ENCODE measurements around the gene NUP214. TPM values are rescaled to one million over a fixed set of nuclear protein-coding genes. Genes with fewer than 3 reads are reported as not detected.

The NUP214 gene
- total and polyA plus RNA-seq, 2 of the 4 experiments (the other 2 are of a cell fraction), result 7.9 to 13.4 TPM

DNA sequence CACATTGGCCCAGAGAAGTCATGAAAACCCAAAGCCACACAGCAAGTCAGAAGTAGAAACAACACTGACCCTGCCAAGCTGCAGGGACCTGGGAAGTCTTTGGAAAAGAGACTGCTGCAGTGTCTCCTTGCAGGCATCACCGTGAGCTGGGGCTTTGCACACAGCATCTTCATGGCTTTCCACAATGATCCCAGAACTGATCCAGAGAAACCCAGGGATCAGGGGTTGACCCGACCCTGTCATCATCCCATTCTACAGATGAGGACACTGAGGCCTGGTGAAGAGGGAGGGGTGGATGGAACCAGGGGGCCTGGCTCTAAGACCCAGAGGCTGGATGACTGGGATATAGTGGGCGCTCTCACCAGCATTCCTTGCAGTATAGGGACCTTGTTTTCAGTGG is 155.3 kb downstream of the NUP214 start:
- no peak overlapping the region for H3K4ac ChIP-seq (ENCODE audit: low read depth, low read length)
- no peaks in the 10 kb centered on the region for H4K20me1 ChIP-seq (ENCODE audit: insufficient read depth, low read length)
- intact Hi-C loops (cut with micrococcal nuclease), result no loop called here
- TF ChIP-seq RAD21 (IDR thresholded peaks at IDR 0.05; ENCODE audit: low read length) (no peak), POLR2A (IDR thresholded peaks at IDR 0.05; ENCODE audit: low read depth, low read length) (no peak), RFX5 (IDR thresholded peaks at IDR 0.05; ENCODE audit: low read depth, low read length) (no peak)
- H2BK20ac ChIP-seq (ENCODE audit: low read depth, low read length), result no peak overlapping the region
- no peak overlapping the region for H3K18ac ChIP-seq (ENCODE audit: low read depth, low read length)
- H3K27ac ChIP-seq (ENCODE audit: insufficient read depth, low read length), result no peak overlapping the region
- dilution Hi-C loops (cut with HindIII; ENCODE audit: low sequenced_read_pairs, unreplicated experiment), result no loop called here
- no peaks in the 10 kb centered on the region for H3K36me3 ChIP-seq (ENCODE audit: control insufficient read depth, insufficient read depth, low read length)
- CTCF ChIA-PET, result no interaction called here
- no peaks in the 10 kb centered on the region for H3K9me3 ChIP-seq (ENCODE audit: control insufficient read depth, insufficient read depth, low read length)
- H3K23ac ChIP-seq (ENCODE audit: low read depth, low read length), result no peak overlapping the region
- peaks cover 5% of the 10 kb centered on the region; the same call in 1 of the 2 replicates for H3K9me1 ChIP-seq (ENCODE audit: insufficient read depth, low read length)
- H4K91ac ChIP-seq (ENCODE audit: insufficient read depth, low read depth, low read length), result no peak overlapping the region
- no peak for DNase-seq
- no TSS peak for BruUV-seq (replicated peaks)
- POLR2A ChIA-PET (ENCODE audit: unreplicated experiment), result no interaction called here
- no peak overlapping the region for H2BK120ac ChIP-seq (ENCODE audit: low read depth, low read length)
- no peak overlapping the region for H2BK15ac ChIP-seq (ENCODE audit: low read depth, low read length)
- peak overlapping the region; percentile 3 for H2AK9ac ChIP-seq (replicated peaks; ENCODE audit: low read depth, low read length, poor library complexity)
- no peak overlapping the region for H3K56ac ChIP-seq (ENCODE audit: extremely low read depth, insufficient read depth, low read length)
- H3K4me3 ChIP-seq (ENCODE audit: insufficient read depth, low read depth, low read length), result no peak overlapping the region
- no peak overlapping the region for H4K8ac ChIP-seq (ENCODE audit: low read depth in 2 of 2, low read length in 2 of 2)
- no peak for ATAC-seq (ENCODE audit: low read depth)
- no peaks in the 10 kb centered on the region for H3K4me1 ChIP-seq (ENCODE audit: control insufficient read depth, insufficient read depth, low read length)
- no peak overlapping the region for H2BK5ac ChIP-seq (ENCODE audit: low read depth, low read length, poor library complexity, severe bottlenecking)
- no CpG with 5 or more reads among the region's 3 CpGs for WGBS, 2 experiments (ENCODE audit: extremely low coverage in 2 of 2, insufficient read length in 1 of 2)
- H3K27me3 ChIP-seq (ENCODE audit: control insufficient read depth, insufficient read depth, low read length), result peaks cover 71% of the 10 kb centered on the region
- no peak overlapping the region for H2AK5ac ChIP-seq (ENCODE audit: low read depth, low read length)
- no peaks in the 10 kb centered on the region for H3K79me1 ChIP-seq (ENCODE audit: low read depth in 1 of 2, low read length in 2 of 2)
- H3K9ac ChIP-seq (ENCODE audit: low read depth, low read length), result no peak overlapping the region
- in situ Hi-C loops (cut with MboI; ENCODE audit: low sequenced_read_pairs), result no loop called here
- no peak overlapping the region for H4K5ac ChIP-seq (ENCODE audit: low read depth, low read length)
- no peak overlapping the region for H3K14ac ChIP-seq (replicated peaks; ENCODE audit: low read depth, low read length)
- no peak overlapping the region for H2AFZ ChIP-seq (replicated peaks; ENCODE audit: low read length, poor library complexity)
- H3K4me2 ChIP-seq (ENCODE audit: low read depth, low read length), result no peak overlapping the region
